Activated T-helper 1 cell treated with Interleukin-2 at 50 U/mL for 16 hours (primary cell): ENCODE measurements around the gene PPT2.

Experiments
- DNase-seq: peaks from one replicate; pipeline ENCODE4 v3.0.0-alpha.2; 2020; ENCODE audit warnings: low read depth

PPT2 gene, protein sequence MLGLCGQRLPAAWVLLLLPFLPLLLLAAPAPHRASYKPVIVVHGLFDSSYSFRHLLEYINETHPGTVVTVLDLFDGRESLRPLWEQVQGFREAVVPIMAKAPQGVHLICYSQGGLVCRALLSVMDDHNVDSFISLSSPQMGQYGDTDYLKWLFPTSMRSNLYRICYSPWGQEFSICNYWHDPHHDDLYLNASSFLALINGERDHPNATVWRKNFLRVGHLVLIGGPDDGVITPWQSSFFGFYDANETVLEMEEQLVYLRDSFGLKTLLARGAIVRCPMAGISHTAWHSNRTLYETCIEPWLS

DNA sequence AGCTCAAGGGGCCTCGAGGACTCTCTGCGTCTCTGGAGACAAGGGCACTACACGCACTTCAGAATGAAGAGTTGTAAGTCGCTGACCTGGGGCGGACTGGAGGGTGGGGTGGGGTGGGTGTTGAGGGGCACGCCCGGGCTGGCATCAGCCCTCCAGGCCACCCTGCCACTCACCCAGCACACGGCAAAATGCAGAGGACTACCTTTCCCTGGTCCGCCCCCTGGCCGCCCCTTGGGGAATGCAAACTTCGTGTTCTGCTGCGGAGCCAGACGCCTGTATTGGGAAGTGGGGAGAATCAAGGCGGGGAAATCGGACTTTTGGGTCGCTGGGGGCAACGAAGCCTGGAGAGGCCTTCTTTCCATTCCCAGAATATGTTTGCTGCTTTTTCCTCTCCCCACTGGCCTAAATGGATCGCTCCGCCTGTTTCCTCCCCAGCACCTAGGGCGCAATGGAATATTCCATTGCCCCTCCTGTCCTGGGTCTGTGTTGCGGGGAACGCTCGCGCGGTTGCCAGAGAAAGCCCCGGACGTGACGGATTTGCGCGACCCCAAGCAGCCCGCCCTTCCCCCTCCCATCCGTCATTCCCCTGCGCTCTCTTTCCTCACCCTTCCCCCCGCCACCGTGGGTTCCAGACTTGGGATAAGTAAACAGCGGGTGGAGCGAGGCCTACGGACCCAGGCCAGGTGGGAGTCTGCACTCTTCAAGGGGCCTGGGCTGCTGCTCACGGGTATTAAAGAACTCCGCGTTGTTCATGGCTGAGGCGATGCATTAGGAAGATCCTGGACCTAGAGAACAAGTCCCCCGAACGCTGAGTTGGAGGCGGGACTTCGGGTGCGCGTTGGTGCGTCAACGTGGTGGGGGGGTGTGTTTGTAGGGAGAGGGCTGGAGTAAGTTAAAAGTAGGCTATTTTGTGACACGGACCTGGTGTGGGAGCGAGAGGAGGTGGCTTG lies at the start of gene PPT2:
Gene PPT2, plus strand, starts transcription at position 578 of the 950 bp plus-strand sequence. CDS start 454 bp downstream, outside the sequence.
- peak; percentile 48 for DNase-seq

DNA sequence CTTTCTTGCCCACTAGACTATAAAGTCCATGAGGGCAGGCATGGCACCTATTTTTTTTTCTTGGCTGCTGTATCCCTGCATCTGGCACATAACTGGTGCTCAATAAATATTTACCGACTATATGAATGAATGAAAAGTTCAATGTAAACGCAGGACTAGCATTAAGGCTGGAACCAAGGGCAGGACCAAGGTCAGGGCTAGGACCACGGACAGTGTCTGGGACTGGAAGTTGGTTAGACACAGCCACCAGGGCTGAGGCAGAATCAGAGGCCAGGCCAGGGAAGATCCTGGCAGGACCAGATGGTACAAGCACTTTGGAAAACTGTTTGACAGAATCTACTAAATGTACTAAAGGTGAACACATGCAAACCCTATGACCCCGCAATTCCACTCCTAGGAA lies 48.5 kb upstream of the PPT2 start:
- DNase-seq, result no peak

DNA sequence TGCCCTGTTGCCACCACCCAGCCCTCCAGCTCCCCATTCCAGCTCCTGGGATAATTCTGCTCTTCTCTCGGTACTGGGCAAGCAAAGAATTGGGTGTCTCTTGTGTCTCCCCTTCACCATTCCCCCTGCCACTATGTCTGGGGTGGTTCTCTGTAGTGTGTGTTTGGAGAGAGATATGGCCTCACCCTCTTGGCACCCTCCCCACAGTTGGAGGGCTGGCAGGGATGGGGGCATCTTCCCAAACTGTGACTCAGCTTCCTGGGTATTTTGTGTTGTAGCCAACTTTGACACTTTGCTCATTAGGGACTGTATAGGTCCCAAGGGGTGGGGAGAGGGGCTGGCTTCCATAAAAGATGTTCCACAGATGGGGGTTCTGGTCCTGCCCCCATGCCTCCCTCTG lies 46.5 kb upstream of the PPT2 start:
- no peak for DNase-seq

DNA sequence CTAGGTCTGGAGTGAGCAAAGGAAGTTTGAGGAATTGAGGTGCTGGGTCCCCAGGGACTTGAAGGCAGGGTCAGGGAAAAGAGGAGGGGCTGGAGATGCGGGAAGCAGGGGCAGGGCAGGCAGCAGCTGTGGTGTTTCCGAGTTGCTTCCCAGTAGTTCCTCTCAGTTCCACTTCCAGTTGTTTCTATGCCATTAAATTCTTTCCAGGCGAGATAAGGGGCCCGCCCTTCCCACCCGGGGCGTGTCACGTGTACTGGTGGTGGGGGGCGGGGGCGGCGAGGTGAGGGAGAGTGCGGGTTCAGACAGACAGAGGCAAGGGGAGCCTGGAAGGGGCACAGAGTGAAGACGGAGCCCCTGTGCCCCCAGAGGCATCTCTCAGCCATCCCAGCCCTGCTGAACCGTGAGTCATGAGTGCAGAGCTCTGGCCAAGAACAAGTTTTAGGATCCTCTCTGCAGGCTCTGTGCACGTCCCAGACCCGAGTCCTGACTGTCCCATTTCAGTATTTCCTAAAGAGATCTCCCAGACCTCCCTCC lies 45.8 kb upstream of the PPT2 start:
- no peak for DNase-seq

DNA sequence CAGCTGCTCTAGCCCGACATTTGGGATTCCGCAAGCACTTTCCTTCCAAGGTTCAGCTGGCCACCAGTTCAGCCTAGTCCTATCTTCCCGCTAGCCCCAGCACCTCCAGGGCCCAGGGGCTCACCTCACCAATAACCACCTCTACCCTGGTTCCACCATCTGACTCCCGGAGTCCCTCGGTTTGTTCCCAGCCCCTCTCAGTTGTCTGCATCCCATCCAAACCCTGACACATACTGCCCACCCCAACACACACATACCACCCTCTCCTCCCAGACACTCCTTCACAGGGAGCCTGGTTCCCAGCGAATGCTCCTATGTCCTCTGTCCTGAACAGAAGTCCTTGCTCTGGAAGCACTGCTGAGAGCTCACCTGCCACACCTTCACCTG lies 45.2 kb upstream of the PPT2 start:
- no peak for DNase-seq

DNA sequence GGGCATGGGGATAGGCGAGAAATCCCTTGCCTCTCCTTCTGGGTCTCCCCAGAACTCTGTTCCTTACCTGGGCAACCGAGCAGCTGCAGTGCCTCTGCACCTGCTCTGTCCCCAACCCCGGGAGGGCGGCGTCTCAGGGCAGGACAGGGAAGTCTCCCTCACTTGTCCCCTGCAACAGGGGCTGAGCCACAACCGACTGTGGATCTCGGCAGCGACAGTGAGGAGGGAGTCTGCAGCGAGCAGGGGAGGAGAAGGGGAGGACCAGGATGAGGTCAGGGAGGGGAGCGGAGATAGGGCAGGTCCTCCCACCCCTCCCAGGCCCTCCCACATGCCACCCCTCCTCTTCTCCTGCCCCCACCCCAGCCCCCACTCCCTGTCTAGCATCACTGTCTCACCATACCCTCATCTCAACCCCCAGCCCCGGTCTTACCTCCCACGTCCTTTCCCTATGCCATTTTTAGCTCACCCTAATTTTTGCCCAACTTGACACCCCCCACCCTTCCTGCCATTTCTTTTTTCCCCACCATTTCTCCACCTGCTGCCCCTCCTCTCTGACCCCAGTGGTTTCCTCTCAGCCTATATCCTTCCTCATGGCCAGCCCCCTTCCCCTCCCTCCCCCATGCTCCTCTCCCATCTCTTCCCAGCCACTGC lies 44.7 kb upstream of the PPT2 start, which contains the start of gene TNXB:
Gene TNXB, minus strand, starts transcription at position 225 of the 651 bp plus-strand sequence. CDS start 11,140 bp downstream, outside the sequence.
- DNase-seq, result no peak

GRCh38 chr6:32109765-32110160 lies 44.2 kb upstream of the PPT2 start:
- no peak for DNase-seq

- no peak for DNase-seq
Measured at GRCh38 chr6:32110632-32111031, 43.3 kb upstream of the PPT2 start.

DNA sequence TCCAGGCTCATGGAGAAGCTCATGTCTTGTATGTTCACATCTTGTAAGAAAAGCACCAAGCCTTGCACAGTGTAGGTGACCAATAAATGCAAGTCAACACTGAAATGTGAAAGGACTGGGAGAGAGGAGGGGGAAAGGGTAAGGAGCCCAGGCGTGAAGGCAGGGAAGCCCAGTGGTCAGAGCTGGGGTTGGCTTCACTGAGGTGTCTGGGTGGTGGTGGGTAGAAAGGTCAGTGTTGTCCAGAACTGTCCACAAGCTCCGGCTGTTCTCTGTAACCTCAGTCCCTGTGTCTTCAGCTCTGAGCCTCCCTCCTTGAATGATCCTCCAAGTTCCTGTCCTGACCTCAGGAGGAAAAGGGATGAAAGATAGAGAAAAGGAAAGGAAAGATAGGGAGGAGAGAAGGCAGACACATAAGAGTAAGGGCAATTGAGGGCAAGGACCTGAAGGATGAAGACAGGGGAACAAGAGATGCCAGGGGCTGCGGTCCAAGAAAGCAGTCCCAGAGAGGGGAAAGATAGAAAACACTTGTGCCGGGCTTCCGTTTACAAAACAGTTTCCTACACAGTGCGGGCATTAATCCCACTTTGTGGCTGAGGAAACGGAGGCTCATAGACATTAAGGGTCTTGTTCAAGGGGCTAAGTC lies 42.4 kb upstream of the PPT2 start:
- DNase-seq, result no peak

- DNase-seq, result no peak
Measured at GRCh38 chr6:32112431-32112980, 41.4 kb upstream of the PPT2 start.

GRCh38 chr6:32113386-32114352 lies 40.3 kb upstream of the PPT2 start:
- DNase-seq, result no peak

DNA sequence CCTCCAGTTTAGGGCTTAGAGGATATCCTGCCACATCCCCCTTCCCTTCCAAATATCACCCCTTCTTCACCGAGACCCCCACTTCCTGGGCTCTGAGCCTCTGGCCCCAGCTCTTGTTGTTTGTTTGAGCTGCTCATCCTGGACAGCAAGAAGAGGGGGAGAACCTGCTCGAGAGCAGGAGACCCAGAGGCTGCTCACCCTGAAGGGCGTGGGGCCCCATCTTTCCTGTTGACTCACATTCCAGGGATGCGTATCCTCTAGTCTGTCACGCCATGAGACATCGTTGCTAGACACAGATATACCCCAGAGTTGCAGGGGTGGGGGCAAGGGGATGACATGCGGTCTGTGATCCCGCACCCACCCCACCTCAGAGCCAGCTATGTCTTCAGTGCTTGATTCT lies 39.1 kb upstream of the PPT2 start:
- no peak for DNase-seq

DNA sequence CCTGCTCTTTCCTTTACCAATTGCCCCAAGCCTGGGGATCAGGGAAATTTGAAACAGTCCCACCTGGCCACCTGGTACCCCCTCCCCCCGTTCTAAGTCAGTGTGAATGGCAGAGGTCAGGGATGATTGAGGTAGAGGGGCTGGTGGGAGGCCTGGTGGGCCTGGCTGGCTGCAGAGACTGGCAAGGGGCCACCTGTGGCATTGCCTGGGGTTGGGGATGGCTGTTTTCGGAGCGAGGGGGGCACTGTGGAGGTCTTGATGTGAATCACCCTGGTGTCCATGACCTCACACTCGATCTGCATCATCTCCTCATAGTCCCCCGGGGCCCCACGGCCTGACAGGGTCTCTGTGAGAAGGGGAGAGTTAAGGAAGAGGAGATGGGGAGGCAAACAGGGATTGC lies 38.3 kb upstream of the PPT2 start:
- no peak for DNase-seq

DNA sequence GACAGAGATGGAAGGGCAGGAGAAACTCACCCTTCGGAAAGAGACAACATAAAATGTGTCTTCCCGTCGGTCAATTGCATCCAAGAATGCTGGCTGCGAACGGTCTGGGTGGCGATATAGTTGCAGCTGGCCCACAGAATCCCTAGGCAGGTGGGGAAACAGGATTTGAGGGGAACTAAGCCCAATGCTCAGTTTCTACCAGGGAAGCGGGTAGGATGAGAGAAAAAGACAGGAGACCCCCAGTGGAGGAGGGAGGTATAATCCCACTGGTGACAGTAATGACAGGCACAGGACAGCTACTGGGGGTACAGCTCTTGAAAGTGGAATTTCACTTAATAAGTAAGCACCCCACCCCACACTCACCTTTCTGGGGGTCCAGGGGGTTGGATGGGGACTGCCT lies 37.3 kb upstream of the PPT2 start:
- DNase-seq, result no peak

GRCh38 chr6:32117461-32117860 lies 36.5 kb upstream of the PPT2 start:
- no peak for DNase-seq

- peak; percentile 40 for DNase-seq
Measured at GRCh38 chr6:32118782-32119628, 34.9 kb upstream of the PPT2 start.

- DNase-seq, result no peak
Measured at GRCh38 chr6:32120573-32121059, 33.3 kb upstream of the PPT2 start.

- no peak for DNase-seq
Measured at GRCh38 chr6:32123681-32124080, 30.3 kb upstream of the PPT2 start.

- DNase-seq, result no peak
Measured at GRCh38 chr6:32126880-32127279, 27.1 kb upstream of the PPT2 start.
